HG02610 (cell line): ENCODE measurements around the gene SRRT.
"Not testable (repeated sequence)": the region's sequence is repeated elsewhere in the genome, so short reads cannot be mapped to it uniquely, and the experiment has no call there.

ENCODE experiments used
- ATAC-seq: cut with Tn5 transposase; IDR thresholded peaks from one replicate; pipeline ENCODE4 v1.9.1; 2021; ENCODE audit warnings: mild to moderate bottlenecking, moderate library complexity; ENCODE audit not compliant: unreplicated experiment

The SRRT gene

DNA sequence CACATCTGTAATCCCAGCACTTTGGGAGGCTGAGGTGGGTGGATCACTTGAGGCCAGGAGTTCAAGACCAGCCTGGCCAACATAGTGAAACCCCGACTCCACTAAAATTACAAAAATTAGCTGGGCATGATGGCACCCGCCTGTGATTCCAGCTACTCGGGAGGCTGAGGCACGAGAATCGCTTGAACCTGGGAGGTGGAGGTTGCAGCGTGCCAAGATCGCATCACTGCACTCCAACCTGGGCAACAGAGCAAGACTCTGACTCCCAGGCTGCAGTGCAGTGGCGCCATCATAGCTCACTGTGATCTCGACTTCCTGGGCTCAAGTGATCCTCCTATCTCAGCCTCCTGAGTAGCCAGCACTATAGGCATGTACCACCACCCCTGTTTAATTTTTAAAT lies 20.0 kb upstream of the SRRT start:
- not testable (repeated sequence) for ATAC-seq

- no peak for ATAC-seq
Observed at GRCh38 chr7:100855515-100855914, 19.4 kb upstream of the SRRT start.

- ATAC-seq, result no peak
Observed at GRCh38 chr7:100856871-100857282, 18.0 kb upstream of the SRRT start.

DNA sequence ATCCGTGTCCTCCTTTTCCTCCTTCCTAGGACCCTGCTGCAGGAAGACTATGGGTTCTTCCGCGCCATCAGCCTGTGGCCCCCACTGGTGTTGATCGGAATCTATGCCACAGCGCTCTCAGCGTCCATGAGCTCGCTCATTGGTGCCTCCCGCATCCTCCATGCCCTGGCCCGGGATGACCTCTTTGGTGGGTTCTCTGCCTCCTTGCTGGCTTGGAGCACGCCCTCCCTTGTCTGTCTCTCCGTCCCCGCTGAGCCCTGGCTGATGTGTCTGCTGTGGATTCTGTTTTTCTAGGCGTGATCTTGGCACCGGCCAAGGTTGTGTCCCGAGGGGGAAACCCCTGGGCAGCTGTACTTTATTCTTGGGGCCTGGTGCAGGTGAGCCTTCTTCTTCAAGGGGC lies 15.0 kb upstream of the SRRT start:
- no peak for ATAC-seq

GRCh38 chr7:100860702-100861615 lies 13.9 kb upstream of the SRRT start:
- ATAC-seq, result no peak

GRCh38 chr7:100861616-100861985 lies 13.3 kb upstream of the SRRT start:
- no peak for ATAC-seq

- ATAC-seq, result no peak
Observed at GRCh38 chr7:100863406-100863950, 11.4 kb upstream of the SRRT start.

- ATAC-seq, result no peak
Observed at GRCh38 chr7:100864263-100864845, 10.5 kb upstream of the SRRT start.

GRCh38 chr7:100865372-100865911 lies 9.5 kb upstream of the SRRT start:
- no peak for ATAC-seq

GRCh38 chr7:100865938-100866728 lies 8.8 kb upstream of the SRRT start:
- ATAC-seq, result no peak

DNA sequence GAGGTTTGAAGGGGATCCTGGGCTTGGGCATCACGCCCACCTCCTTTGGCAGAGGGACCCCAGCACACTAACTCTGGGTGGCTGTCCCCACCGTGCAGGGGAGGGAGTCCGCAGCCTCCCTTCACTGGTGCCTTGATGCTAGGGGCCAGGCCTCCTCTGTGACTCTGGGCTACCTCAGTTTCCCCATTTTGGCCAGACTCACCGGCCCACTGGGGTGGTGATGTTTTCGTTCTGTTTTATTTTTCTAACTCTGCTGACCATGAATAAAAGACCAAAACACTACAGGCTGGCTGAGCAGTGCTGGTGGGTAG lies 8.2 kb upstream of the SRRT start:
- no peak for ATAC-seq

- ATAC-seq, result peak; percentile 47
Observed at GRCh38 chr7:100867040-100867775, 7.7 kb upstream of the SRRT start, which contains the start of gene TRIP6. TSS of gene TRIP6 (plus strand) at chr7:100867387. CDS start at chr7:100867498, 111 bp downstream.

DNA sequence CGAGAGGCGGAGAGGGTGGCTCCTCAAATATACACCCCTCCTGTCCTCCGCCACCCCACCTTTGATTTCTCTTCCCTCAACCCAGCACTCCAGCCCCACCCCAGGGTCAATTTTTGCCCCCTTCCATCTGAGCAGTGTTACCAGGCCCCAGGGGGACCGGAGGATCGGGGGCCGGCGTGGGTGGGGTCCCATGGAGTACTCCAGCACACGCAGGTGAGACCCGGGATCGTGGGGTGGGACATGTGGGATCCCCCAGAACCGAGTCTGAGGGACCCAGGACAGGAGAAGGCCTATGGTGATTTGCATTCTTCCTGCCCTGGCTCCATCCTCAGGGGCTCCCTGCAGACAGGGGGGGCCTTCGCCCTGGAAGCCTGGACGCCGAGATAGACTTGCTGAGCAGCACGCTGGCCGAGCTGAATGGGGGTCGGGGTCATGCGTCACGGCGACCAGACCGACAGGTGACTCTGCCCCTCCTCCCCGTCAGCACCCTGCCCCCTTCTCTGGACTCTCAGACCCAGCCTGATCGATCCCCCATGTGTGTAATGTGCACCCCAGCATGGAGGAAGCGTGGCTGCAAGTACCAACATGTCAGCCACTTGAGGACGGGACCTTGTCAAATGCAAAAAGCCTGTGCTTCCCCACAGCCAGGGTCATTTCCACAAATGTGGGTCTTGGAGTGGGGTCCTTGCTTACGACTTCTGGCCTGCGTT lies 7.0 kb upstream of the SRRT start:
- ATAC-seq, result no peak

GRCh38 chr7:100873599-100874299 lies 1.2 kb upstream of the SRRT start:
- ATAC-seq, result no peak

DNA sequence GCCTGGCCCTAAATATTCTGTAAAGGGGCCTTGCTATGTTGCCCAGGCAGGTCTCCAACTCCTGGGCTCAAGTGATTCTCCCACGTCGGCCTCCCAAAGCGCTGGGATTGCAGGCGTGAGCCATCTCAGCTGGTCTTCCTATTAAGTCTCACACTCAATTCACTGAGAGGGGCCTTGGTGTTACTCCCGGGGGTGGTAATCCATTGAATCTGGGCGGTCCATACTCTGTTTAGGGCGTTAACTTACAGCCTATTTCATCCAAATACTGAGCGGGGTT lies 665 bp upstream of the SRRT start:
- no peak for ATAC-seq

DNA sequence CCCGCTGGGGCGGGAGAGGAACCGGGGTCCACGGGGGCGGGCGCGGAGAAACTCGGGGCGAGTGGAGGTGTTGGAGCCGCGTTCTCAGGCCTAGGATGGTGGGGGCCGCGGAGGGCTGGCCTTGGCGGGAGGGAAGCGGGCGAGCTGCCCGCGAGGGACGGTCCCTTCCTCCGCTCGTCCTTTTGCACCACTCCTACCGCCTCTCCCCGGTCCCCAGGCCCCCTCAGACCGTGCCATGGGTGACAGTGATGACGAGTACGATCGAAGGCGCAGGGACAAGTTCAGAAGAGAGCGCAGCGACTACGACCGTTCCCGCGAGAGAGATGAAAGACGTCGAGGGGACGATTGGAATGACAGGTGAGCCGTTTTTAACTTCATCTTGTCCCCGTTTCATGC lies 451 bp downstream of the SRRT start:
- ATAC-seq, result peak; percentile 22

GRCh38 chr7:100878013-100878412 lies 3.1 kb downstream of the SRRT start:
- no peak for ATAC-seq

DNA sequence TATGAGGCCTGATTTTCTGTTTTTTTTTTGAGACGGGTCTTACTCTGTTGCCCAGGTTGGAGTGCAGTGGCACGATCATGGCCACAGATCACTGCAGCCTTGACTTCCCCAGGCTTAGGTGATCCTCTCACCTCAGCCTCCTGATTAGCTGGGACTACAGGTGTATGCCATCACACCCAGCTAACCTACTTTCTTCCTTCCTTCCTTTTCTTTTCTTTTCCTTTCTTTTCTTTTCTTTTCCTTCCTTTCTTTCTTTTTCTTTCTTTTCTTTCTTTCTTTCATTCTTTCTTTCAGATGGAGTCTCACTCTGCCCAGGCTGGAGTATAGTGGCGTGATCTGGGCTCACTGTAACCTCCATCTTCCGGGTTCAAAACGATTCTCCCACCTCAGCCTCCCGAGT lies 3.8 kb downstream of the SRRT start:
- no peak for ATAC-seq

DNA sequence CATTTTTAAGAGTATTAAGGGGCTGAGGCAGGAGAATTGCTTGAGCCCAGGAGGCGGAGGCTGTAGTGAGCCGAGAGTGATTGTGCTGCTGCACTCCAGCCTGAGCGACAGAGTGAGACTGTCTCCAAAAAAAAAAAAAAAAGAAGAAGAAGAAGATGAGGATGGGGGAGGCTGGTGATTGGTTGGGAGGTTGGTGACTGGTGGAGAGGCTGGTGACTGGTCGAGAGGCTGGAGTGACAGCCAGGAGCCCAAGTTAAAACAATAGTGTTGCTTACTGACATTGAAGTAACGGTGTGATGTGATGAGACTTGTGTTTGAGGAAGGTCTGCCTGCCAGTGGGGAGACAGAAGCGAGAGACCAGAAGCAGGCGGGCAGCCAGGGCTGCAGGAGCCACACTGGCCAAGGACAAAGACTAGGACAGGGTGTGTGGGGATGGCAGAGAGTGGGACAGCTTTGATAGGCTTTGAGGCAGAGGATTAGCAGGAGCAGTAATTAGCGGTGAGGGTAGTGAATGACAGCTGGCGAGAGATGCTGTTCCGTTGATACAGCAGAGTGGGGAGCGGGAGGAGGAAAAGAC lies 4.9 kb downstream of the SRRT start:
- ATAC-seq, result no peak
